Suprapubic skin (tissue), 3 donors: Measurements from ENCODE around the gene RALA.

ENCODE experiments used
- EP300 ChIP-seq: sonication (generic); formaldehyde crosslinking; IDR thresholded peaks from one replicate; pipeline ENCODE4 v1.6.1; 2017; ENCODE audit warnings: antibody characterized with exemption
- POLR2A ChIP-seq, 2 donors: fragments of 450-650 bp; IDR thresholded peaks; one replicate each; pipeline ENCODE4 v1.6.1; 2017; ENCODE audit warnings: antibody characterized with exemption in 2 of 2, mild to moderate bottlenecking in 2 of 2, moderate library complexity in 2 of 2
- TF ChIP-seq, protein P1 (sequence below), 2 donors: fragments of 200-600 bp in 1 of 2; fragments of 450-650 bp in 1 of 2; sonication (generic) in 1 of 2; IDR thresholded peaks; one replicate each; pipeline ENCODE4 v1.5.1; 2016 to 2019; ENCODE audit warnings: antibody characterized with exemption in 2 of 2, mild to moderate bottlenecking in 1 of 2, moderate library complexity in 1 of 2

DNA sequence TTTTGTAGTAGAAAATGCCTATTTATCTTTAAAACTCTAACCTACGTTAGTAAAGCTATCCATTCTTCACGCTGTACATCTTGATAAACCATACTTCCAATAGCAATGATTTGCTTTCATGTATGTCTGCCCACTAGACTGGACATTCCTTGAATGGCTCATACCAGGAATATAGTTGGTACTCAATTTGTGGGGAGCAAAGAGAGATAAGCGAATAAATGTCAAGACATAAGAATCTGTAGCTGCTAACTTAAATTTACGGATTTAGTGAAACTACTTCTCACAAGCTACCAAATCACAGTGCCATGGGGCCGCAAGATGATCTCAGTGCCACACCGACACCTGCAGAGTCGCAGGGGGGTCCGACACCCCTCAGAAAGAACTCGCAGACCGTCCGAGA, 763 bp upstream of the RALA start:
- TF ChIP-seq POLR2A (IDR thresholded peaks at IDR 0.05) (no peak), EP300 (no peak)
- TF ChIP-seq, protein P1, sequence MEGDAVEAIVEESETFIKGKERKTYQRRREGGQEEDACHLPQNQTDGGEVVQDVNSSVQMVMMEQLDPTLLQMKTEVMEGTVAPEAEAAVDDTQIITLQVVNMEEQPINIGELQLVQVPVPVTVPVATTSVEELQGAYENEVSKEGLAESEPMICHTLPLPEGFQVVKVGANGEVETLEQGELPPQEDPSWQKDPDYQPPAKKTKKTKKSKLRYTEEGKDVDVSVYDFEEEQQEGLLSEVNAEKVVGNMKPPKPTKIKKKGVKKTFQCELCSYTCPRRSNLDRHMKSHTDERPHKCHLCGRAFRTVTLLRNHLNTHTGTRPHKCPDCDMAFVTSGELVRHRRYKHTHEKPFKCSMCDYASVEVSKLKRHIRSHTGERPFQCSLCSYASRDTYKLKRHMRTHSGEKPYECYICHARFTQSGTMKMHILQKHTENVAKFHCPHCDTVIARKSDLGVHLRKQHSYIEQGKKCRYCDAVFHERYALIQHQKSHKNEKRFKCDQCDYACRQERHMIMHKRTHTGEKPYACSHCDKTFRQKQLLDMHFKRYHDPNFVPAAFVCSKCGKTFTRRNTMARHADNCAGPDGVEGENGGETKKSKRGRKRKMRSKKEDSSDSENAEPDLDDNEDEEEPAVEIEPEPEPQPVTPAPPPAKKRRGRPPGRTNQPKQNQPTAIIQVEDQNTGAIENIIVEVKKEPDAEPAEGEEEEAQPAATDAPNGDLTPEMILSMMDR (IDR thresholded peaks at IDR 0.05): no peak
